Measurements from ENCODE around the gene NPW. TPM values are rescaled to one million over a fixed set of nuclear protein-coding genes. Genes with fewer than 3 reads are reported as not detected.

The NPW gene
- total and polyA plus RNA-seq, 12 donors = 0.39 to 0.54 TPM; not detected in 10

DNA sequence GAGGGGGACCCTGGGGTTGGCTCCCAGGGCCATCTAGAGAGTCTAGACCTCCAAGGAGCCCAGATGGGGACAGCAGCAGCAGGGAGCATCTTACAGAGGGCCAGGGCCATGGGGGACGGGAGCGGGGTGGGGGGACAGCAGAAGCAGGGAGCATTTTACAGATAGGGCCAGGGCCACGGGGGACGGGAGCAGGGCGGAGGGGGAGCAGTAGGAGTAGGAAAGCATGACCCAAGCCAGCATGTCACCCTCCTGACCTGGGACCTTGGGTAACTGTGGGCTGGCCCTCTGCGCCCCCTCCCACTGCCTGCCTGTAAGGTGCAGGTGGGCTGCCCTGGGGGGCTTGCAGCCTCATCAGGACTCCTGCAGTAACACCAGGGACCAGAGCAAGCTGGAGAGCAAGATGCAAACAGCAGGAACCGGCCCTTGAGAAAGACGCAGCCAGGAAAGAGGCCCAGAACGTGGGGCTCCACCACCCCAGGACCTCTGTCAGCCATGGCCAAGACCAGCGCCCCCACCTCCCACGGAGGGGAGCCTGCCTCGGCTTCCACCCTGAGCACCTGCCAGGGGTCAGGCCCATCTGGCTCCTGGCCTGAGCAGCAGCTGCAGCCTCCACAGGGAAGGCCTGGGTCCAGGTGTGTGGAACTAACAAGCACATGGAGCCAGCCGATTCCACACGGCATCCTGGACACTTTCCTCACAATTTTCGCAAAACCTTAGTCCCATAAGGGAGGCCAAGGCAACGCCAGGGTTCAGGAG lies 12.3 kb upstream of the NPW start:
- TF ChIP-seq CTCF (IDR thresholded peaks at IDR 0.05) = no peak
- Histone ChIP-seq H3K27ac (peak overlapping the region in 1 of 10 donors; percentile 94), H3K4me3 (peak overlapping the region in 2 of 10 donors; percentile 91 to 98), H3K27me3 (no peaks in the 10 kb centered on the region), H3K36me3 (peaks cover 3 to 28% (median 11%) of the 10 kb centered on the region in 9 donors), H3K4me1 (peaks cover 37 to 69% (median 55%) of the 10 kb centered on the region in 9 donors), H3K9me3 (no peaks in the 10 kb centered on the region)
- 79 to 85% methylated on average over 15 to 16 of the region's 16 CpGs for WGBS, 2 donors
- ATAC-seq = no peak
- DNase-seq = no peak
- intact Hi-C loops (cut with DNase I) = loop anchor here in 1 of 10 donors (10.0 kb wide), 1 partner anchor 138 kb away; the partner anchor contains the start of gene RAB26

GRCh38 chr16:2008009-2008526 lies 11.5 kb upstream of the NPW start:
- Histone ChIP-seq H3K27ac (peak overlapping the region in 3 of 10 donors; percentile 90 to 96 (median 94)), H3K36me3 (peaks cover 0 to 20% (median 4%) of the 10 kb centered on the region in 9 donors), H3K27me3 (no peaks in the 10 kb centered on the region), H3K9me3 (no peaks in the 10 kb centered on the region), H3K4me1 (peaks cover 37 to 69% (median 55%) of the 10 kb centered on the region in 9 donors), H3K4me3 (peak overlapping the region in 9 of 10 donors; percentile 69 to 99 (median 91))
- 52 to 59% methylated on average over 15 of the region's 15 CpGs for WGBS, 2 donors
- intact Hi-C loops (cut with DNase I) = loop anchor here in 1 of 10 donors (10.0 kb wide), 1 partner anchor 137 kb away; the partner anchor contains the start of gene RAB26
- ATAC-seq (no peak), DNase-seq (no peak)
- TF ChIP-seq CTCF (IDR thresholded peaks at IDR 0.05) = no peak

DNA sequence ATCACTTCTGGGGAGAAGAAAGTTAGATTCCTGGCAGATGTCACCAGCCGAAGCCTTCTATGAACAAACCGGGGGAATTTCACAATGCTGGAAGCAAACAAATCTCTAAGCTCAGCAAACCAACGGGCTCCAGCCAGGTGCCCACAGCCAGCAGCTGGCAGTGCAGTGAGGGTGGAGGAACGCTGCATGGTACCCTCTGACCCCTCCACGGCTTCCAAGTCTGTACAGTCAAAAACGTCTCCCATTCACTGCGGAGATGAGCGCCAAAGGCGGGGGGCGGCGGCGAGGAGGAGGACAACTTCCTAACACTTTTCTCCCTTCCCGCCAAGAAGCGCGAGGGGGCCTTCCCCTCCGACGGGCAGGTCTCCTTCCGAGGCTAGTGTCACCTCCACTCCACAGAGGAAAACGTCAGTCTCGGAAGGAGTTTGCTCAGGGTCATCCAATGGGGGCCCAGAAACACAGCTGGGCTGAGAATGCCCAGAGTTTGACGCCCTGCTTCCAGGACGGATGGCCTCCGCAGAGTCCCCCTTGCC lies 10.9 kb upstream of the NPW start:
- Histone ChIP-seq H3K36me3 (peaks cover 0 to 14% (median 0%) of the 10 kb centered on the region in 9 donors), H3K9me3 (no peaks in the 10 kb centered on the region), H3K4me1 (peaks cover 34 to 63% (median 52%) of the 10 kb centered on the region in 9 donors), H3K4me3 (peak overlapping the region; percentile 69 to 99 (median 90)), H3K27ac (peak overlapping the region in 9 of 10 donors; percentile 84 to 96 (median 92)), H3K27me3 (no peaks in the 10 kb centered on the region)
- WGBS, 2 donors = 5 to 8% methylated on average over 23 of the region's 23 CpGs
- no peak for ATAC-seq
- intact Hi-C loops (cut with DNase I) = loop anchor here in 1 of 10 donors (10.0 kb wide), 1 partner anchor 136 kb away; the partner anchor contains the start of gene RAB26
- TF ChIP-seq CTCF (IDR thresholded peaks at IDR 0.05) = no peak
- no peak for DNase-seq

- no peak for DNase-seq
- peaks cover 30 to 57% (median 47%) of the 10 kb centered on the region in 9 donors for H3K4me1 ChIP-seq
Observed at GRCh38 chr16:2009164-2009711, 10.3 kb upstream of the NPW start.

More at GRCh38 chr16:2009164-2009711, 10.3 kb upstream of the NPW start:
- TF ChIP-seq CTCF (IDR thresholded peaks at IDR 0.05) = no peak
- ATAC-seq = peak in 4 of 8 donors; percentile 2 to 7 (median 4)
- Histone ChIP-seq H3K4me3 (peak overlapping the region; percentile 69 to 99 (median 90)), H3K9me3 (no peaks in the 10 kb centered on the region), H3K36me3 (peaks cover 0 to 14% (median 0%) of the 10 kb centered on the region in 9 donors), H3K27ac (peak overlapping the region; percentile 32 to 96 (median 92)), H3K27me3 (no peaks in the 10 kb centered on the region)
- WGBS, 2 donors = 0 to 1% methylated on average over 49 to 55 of the region's 55 CpGs
- intact Hi-C loops (cut with DNase I) = loop anchor here in 1 of 10 donors (10.0 kb wide), 1 partner anchor 136 kb away; the partner anchor contains the start of gene RAB26
